H1 (cell line): ENCODE data around the gene SLC4A1. TPM values are rescaled to one million over a fixed set of nuclear protein-coding genes. Genes with fewer than 3 reads are reported as not detected.

Experiments used
- NANOG ChIP-seq: IDR thresholded peaks from 2 replicates; pipeline ENCODE4 v1.6.1; 2011; ENCODE audit warnings: low read length, low read depth, mild to moderate bottlenecking, inconsistent platforms; ENCODE audit not compliant: insufficient read depth, poor library complexity, severe bottlenecking
- polyA plus RNA-seq, 7 experiments: library from polyadenylated mRNA; depleted of rRNA in 3 of 7; stranded (reverse) in 5 of 7; unstranded in 2 of 7; fragments of >200 nt in 5 of 7; fragments of 200-250 nt in 2 of 7; gene quantifications; 1 replicate in 5 of 7; 2 replicates in 1 of 7; 4 replicates in 1 of 7; pipeline versions ENCODE4 v1.2.1 to v1.2.3, GENCODE V29; 2011 to 2013; ENCODE audit warnings: missing spikeins in 2 of 7, mixed read lengths in 2 of 7
- total RNA-seq: library from RNA; stranded (reverse); fragmentation: NEBNext Ultra II Directional; extraction: Animal tissue kit (Norgen Biotek cat#: 25700); gene quantifications from 2 replicates; pipeline ENCODE4 v1.2.1, GENCODE V29; 2021
- TF ChIP-seq, protein P1 (sequence below): fragments of 300-600 bp; sonication (generic); IDR thresholded peaks from 2 replicates; pipeline ENCODE4 v1.7.1; 2012; ENCODE audit warnings: low read length, moderate library complexity, mild to moderate bottlenecking, inconsistent platforms; ENCODE audit not compliant: insufficient replicate concordance
- TF ChIP-seq, protein P2 (sequence below): IDR thresholded peaks from 2 replicates; pipeline ENCODE4 v1.6.1; 2012; ENCODE audit warnings: low read length, inconsistent platforms

Gene SLC4A1
- total and polyA plus RNA-seq, 2 of the 8 experiments (the other 6 are each of a cell fraction or from before 2014, with no cell fraction given): 0.08 TPM; not detected in 1

DNA sequence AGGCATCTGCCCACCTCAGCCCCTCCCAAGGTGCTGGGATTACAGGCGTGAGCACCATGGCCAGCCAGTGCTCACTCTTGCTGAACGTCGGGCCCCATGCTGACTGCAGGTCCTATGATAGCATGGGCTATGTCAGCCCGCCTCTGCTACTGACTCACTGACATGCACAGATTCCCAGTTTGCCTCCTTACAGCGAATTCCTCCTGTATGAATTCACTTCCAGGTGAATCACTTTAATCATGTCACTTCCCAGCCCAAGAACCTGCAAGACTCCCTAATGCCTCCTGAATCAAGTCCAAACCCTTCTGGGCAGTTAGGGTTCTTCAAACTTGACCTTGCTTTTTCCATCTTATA, 32.4 kb downstream of the SLC4A1 start (continued):
- TF ChIP-seq, protein P1, sequence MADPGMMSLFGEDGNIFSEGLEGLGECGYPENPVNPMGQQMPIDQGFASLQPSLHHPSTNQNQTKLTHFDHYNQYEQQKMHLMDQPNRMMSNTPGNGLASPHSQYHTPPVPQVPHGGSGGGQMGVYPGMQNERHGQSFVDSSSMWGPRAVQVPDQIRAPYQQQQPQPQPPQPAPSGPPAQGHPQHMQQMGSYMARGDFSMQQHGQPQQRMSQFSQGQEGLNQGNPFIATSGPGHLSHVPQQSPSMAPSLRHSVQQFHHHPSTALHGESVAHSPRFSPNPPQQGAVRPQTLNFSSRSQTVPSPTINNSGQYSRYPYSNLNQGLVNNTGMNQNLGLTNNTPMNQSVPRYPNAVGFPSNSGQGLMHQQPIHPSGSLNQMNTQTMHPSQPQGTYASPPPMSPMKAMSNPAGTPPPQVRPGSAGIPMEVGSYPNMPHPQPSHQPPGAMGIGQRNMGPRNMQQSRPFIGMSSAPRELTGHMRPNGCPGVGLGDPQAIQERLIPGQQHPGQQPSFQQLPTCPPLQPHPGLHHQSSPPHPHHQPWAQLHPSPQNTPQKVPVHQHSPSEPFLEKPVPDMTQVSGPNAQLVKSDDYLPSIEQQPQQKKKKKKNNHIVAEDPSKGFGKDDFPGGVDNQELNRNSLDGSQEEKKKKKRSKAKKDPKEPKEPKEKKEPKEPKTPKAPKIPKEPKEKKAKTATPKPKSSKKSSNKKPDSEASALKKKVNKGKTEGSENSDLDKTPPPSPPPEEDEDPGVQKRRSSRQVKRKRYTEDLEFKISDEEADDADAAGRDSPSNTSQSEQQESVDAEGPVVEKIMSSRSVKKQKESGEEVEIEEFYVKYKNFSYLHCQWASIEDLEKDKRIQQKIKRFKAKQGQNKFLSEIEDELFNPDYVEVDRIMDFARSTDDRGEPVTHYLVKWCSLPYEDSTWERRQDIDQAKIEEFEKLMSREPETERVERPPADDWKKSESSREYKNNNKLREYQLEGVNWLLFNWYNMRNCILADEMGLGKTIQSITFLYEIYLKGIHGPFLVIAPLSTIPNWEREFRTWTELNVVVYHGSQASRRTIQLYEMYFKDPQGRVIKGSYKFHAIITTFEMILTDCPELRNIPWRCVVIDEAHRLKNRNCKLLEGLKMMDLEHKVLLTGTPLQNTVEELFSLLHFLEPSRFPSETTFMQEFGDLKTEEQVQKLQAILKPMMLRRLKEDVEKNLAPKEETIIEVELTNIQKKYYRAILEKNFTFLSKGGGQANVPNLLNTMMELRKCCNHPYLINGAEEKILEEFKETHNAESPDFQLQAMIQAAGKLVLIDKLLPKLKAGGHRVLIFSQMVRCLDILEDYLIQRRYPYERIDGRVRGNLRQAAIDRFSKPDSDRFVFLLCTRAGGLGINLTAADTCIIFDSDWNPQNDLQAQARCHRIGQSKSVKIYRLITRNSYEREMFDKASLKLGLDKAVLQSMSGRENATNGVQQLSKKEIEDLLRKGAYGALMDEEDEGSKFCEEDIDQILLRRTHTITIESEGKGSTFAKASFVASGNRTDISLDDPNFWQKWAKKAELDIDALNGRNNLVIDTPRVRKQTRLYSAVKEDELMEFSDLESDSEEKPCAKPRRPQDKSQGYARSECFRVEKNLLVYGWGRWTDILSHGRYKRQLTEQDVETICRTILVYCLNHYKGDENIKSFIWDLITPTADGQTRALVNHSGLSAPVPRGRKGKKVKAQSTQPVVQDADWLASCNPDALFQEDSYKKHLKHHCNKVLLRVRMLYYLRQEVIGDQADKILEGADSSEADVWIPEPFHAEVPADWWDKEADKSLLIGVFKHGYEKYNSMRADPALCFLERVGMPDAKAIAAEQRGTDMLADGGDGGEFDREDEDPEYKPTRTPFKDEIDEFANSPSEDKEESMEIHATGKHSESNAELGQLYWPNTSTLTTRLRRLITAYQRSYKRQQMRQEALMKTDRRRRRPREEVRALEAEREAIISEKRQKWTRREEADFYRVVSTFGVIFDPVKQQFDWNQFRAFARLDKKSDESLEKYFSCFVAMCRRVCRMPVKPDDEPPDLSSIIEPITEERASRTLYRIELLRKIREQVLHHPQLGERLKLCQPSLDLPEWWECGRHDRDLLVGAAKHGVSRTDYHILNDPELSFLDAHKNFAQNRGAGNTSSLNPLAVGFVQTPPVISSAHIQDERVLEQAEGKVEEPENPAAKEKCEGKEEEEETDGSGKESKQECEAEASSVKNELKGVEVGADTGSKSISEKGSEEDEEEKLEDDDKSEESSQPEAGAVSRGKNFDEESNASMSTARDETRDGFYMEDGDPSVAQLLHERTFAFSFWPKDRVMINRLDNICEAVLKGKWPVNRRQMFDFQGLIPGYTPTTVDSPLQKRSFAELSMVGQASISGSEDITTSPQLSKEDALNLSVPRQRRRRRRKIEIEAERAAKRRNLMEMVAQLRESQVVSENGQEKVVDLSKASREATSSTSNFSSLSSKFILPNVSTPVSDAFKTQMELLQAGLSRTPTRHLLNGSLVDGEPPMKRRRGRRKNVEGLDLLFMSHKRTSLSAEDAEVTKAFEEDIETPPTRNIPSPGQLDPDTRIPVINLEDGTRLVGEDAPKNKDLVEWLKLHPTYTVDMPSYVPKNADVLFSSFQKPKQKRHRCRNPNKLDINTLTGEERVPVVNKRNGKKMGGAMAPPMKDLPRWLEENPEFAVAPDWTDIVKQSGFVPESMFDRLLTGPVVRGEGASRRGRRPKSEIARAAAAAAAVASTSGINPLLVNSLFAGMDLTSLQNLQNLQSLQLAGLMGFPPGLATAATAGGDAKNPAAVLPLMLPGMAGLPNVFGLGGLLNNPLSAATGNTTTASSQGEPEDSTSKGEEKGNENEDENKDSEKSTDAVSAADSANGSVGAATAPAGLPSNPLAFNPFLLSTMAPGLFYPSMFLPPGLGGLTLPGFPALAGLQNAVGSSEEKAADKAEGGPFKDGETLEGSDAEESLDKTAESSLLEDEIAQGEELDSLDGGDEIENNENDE: no peak
- TF ChIP-seq, protein P2, sequence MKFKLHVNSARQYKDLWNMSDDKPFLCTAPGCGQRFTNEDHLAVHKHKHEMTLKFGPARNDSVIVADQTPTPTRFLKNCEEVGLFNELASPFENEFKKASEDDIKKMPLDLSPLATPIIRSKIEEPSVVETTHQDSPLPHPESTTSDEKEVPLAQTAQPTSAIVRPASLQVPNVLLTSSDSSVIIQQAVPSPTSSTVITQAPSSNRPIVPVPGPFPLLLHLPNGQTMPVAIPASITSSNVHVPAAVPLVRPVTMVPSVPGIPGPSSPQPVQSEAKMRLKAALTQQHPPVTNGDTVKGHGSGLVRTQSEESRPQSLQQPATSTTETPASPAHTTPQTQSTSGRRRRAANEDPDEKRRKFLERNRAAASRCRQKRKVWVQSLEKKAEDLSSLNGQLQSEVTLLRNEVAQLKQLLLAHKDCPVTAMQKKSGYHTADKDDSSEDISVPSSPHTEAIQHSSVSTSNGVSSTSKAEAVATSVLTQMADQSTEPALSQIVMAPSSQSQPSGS: no peak
- no peak for TF ChIP-seq NANOG
